ENCODE data around the gene RNF213.

Gene RNF213

GRCh38 chr17:80260791-80261158, at the start of gene RNF213:
RNF213 (plus strand) TSS chr17:80260852; CDS start chr17:80263682, 2,830 bp downstream.
- peak in 1 of 2 donors; percentile 30 for DNase-seq (ENCODE audit: low read depth in 2 of 2)

GRCh38 chr17:80212109-80212508, 48.5 kb upstream of the RNF213 start:
- no peak for DNase-seq (ENCODE audit: low read depth in 2 of 2)

GRCh38 chr17:80212511-80212910, 48.1 kb upstream of the RNF213 start:
- no peak for DNase-seq (ENCODE audit: low read depth in 2 of 2)

DNA sequence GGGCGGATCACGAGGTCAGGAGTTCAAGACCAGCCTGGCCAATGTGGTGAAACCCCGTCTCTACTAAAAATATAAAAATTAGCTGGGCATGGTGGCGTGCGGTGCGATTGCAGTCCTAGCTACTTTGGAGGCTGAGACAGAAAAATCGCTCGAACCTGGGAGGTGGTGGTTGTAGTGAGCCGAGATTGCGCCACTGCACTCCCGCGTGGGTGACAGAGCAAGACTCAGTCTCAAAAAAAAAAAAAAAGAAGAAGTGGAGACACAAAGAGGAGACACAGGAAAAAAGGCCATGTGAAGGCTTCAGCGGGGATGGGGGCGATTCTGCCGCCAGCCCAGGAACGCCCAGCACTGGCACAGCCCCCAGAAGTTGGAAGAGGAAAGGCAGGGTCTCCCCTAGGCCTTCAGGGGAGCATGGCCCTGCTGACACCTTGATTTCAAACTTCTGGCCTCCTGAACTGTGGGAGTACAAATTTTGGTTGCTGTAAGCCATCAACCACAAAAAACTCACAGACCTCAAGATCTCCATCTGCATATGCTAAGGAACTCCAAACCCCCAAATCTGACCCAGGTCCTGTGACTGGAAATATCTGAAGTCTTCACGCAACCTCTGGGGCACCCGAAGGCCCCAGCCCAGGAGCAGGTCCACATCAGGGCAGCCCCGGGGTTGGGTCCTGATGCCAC, 47.5 kb upstream of the RNF213 start:
- no peak for DNase-seq (ENCODE audit: low read depth in 2 of 2)

GRCh38 chr17:80213643-80213975, 47.0 kb upstream of the RNF213 start:
- DNase-seq (ENCODE audit: low read depth in 2 of 2), result no peak

DNA sequence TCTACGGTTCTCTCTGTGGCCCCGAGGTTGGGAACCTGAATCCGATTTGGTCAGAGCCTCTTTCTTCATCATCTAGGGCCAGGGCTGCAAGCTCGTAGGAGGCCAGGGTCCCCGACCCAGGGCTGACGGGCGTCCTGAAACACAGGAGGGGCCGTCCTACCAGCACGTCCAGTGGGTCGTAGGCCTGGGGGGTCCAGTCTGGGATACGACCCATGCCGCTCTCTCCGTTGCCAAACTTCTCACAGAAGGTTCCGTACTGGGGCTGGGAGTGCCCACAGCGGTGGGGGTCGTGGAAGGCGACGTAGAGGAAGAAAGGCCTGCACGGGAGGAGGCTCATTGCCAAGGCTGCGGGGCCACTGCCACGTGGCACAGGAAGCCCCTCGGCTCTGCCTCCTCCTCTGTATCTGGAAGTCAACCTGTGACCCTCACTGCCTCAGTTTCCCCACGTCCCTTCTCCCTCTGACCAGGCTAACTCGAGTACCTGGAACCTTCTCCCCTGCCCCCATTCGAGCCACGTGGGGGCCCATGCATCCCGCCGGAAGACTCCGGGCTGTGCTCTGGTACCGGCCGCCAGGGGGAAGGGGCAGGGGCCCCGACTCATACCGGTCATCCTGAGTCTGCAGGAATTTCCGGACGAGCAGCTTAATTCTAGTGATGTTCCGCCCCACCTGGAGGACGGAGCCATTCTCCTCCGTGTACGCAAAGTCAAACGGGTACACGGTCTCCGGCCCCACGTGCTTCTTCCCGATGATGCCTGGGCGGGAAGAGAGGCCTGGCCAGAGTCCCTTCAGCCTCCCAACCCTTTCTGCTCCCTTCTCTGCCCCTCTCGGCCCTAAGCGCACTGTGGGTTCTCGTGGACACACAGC, 46.4 kb upstream of the RNF213 start:
- DNase-seq (ENCODE audit: low read depth in 2 of 2), result no peak

DNA sequence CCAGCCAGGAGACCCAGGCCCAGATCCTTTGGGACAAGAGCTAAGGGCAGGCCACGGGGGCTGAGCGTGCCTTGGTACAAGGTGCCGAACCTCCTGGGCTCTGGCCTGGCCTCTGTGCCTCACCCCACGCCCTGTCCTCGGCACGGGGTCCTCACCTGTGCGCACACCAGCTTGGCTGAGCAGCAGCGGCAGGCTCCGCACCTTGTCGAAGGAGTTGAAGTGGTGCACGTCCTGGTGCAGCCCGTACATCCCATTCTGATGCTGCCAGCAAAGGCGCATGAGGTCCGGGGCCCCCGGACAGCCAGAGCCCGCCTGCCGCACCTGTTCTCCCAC, 45.8 kb upstream of the RNF213 start:
- no peak for DNase-seq (ENCODE audit: low read depth in 2 of 2)

- DNase-seq (ENCODE audit: low read depth in 2 of 2), result no peak
Observed at GRCh38 chr17:80216473-80217456, 43.9 kb upstream of the RNF213 start.

GRCh38 chr17:80217703-80218362, 42.8 kb upstream of the RNF213 start:
- no peak for DNase-seq (ENCODE audit: low read depth in 2 of 2)

DNA sequence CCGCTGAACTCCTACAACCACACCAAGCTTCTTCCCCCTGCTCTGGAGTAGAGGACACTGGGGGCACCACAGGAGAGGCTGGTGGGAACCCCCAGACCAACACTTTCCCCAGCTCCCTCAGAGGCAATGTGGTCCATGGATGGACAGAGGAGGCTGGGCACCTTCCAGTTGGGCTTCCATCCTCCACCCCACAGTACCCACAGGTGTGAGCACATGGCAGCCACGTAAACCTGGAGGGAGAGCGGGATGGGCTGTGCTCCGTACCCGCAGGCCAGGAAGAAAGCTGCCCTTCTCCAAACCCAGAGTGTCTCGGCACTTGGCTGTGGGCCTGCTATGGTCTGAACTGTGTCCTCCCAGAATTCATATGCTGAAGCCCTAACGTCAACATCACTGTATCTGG, 42.3 kb upstream of the RNF213 start:
- DNase-seq (ENCODE audit: low read depth in 2 of 2), result no peak

DNA sequence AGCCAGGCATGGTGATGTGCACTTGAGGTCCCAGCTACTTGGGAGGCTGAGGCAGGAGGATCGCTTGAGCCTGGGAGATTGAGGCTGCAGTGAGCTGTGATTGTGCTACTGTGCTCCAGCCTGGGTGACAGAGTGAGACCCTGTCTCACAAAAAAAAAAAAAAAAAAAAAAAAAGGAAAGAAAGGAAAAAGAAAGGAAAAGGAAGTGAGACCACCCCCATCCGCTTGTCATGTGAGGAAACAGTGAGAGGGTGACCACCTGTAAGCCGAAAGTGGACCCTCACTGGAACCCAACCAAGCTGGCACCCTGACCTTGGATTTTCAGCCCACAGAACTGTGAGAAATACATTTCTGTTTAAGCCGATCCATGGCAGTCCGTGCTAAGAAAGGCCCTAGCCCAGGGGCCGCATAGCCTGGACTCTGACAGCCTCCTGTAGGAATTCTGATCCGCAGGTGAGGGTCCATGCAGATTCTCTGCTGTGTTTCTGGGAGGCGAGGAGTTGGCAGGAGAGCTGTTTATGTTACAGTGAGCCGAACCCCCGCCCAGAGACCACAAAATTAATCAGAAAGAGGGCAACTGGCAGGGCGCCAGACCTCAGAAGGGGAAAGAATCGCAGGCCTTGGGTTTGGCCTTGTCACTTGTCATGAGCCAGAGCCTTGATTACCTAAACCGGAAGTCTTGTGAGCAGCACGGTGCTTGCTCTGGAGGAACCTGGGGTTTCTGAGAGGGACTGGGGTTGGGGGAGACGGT, 41.5 kb upstream of the RNF213 start:
- peak; percentile 90 to 92 for DNase-seq (ENCODE audit: low read depth in 2 of 2)

DNA sequence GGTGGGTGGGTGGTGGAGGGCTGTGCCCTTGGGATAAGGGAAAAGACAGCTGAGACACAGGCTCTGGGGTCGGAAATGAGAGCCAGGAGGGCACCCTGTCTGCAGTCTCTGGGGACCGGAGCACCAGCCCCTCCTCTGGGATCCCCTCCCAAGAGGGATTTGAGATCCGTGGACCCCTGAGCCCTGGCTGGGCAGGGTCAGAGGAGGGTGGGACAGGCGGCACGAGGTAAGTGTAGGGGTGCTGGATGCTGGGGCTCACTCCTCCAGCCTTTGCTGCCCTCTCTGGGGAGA, 40.9 kb upstream of the RNF213 start:
- no peak for DNase-seq (ENCODE audit: low read depth in 2 of 2)

- DNase-seq (ENCODE audit: low read depth in 2 of 2), result peak; percentile 11 to 32
Observed at GRCh38 chr17:80220054-80220735, 40.5 kb upstream of the RNF213 start, which contains the start of the genes SGSH and SLC26A11. SGSH (minus strand) TSS chr17:80220333; CDS start chr17:80220313, 20 bp downstream. SLC26A11 (plus strand) TSS chr17:80220427; CDS start chr17:80221561, 1,134 bp downstream.

GRCh38 chr17:80220736-80221215, 39.9 kb upstream of the RNF213 start:
- DNase-seq (ENCODE audit: low read depth in 2 of 2), result no peak

DNA sequence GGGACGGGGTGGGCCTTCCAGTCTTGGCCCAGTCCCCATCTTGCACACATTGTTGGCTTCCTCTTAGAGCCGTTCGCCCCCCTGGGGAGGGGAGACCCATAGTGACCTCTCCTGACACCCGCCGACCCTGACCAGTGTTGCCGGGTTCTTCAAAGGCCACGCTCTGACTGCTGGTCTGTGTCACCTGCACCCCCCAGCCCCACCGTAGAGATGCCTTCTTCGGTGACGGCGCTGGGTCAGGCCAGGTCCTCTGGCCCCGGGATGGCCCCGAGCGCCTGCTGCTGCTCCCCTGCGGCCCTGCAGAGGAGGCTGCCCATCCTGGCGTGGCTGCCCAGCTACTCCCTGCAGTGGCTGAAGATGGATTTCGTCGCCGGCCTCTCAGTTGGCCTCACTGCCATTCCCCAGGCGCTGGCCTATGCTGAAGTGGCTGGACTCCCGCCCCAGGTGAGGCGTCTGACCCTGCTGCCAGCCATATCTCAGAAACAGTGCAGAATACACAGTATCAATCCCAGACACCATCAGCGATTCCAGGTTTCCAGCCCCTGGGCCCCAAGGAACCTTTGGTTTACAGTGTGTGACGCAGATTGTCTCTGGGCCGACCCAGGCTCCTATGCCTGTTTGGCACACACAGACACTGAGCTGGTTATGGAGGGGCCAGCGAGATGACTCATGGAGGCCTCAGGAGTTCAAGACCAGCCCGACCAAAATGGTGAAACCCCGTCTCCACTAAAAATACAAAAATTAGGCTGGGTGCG, 39.1 kb upstream of the RNF213 start:
- DNase-seq (ENCODE audit: low read depth in 2 of 2), result no peak

- no peak for DNase-seq (ENCODE audit: low read depth in 2 of 2)
Observed at GRCh38 chr17:80222376-80223141, 38.1 kb upstream of the RNF213 start.

GRCh38 chr17:80223142-80223815, 37.4 kb upstream of the RNF213 start:
- DNase-seq (ENCODE audit: low read depth in 2 of 2), result no peak

DNA sequence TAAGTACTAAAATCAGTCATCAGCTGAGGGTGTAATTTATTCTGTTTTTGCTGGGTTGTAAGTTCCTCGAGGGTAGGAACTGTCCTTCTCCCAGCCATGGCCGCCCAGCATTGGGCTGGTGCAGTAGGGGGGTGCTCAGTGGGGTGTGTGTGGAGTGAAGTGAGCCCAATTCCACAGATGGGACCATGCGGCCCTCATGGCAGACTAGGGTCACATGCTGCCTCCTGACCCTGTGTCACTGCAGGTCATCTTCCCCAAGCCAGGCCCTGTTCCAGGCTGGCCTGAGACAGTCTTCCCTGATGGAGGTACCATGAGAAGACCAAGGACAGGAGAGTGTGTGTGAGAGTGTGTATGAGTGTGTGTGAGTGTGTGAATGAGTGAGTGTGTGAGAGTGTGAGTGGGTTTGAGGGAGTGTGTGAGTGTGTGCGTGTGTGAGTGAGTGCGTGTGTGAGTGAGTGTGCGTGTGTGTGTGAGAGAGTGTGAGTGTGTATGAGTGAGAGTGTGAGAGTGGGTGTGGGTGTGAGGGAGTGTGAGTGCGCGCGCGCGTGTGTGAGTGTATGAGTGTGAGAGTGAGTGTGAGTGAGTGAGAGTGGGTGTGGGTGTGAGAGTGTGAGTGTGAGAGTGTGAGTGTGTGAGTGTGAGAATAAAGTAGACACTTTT, 36.7 kb upstream of the RNF213 start:
- DNase-seq (ENCODE audit: low read depth in 2 of 2), result no peak

Data from stimulated activated CD8-positive, alpha-beta memory T cell treated with anti-CD3 and anti-CD28 coated beads, Interleukin-2, amount 100 ng/mL, for 1 hour (primary cell).